Lung (tissue), 12 donors: ENCODE measurements around the gene KIAA1671. TPM values are rescaled to one million over a fixed set of nuclear protein-coding genes. Genes with fewer than 3 reads are reported as not detected.

Experiments
- ATAC-seq: fragments of 200-7000 bp; cut with Tn5 transposase; one replicate; pipeline ENCODE4 v1.9.1; 2020; ENCODE audit warnings: moderate number of reproducible peaks; ENCODE audit not compliant: insufficient read depth, low FRiP score
- DNase-seq, 3 donors: peaks; one replicate each; pipeline ENCODE4 v3.0.0-alpha.2; 2013 to 2017
- H3K27ac ChIP-seq, 2 donors: one replicate each; pipeline ENCODE4 v1.5.1; 2013; ENCODE audit warnings: mild to moderate bottlenecking in 2 of 2, moderate library complexity in 2 of 2, control low read depth in 1 of 2, inconsistent platforms in 1 of 2, low read depth in 1 of 2, low read length in 1 of 2
- H3K27me3 ChIP-seq, 3 donors: one replicate each; pipeline ENCODE4 v1.5.1; 2013; ENCODE audit warnings: low read length in 2 of 3; ENCODE audit not compliant: control insufficient read depth in 3 of 3, insufficient read depth in 3 of 3
- H3K36me3 ChIP-seq, 4 donors: one replicate each; pipeline ENCODE4 v1.5.1; 2013; ENCODE audit warnings: low read length in 4 of 4, mild to moderate bottlenecking in 1 of 4, moderate library complexity in 1 of 4; ENCODE audit not compliant: control insufficient read depth in 4 of 4, insufficient read depth in 4 of 4
- H3K4me1 ChIP-seq, 5 donors: one replicate each; pipeline ENCODE4 v1.5.1; 2013; ENCODE audit warnings: low read length in 5 of 5, mild to moderate bottlenecking in 2 of 5, moderate library complexity in 1 of 5; ENCODE audit not compliant: control insufficient read depth in 5 of 5, insufficient read depth in 5 of 5
- H3K4me3 ChIP-seq: one replicate; pipeline ENCODE4 v1.5.1; 2013; ENCODE audit warnings: mild to moderate bottlenecking, control low read depth, moderate library complexity
- H3K9ac ChIP-seq, 2 donors: one replicate each; pipeline ENCODE4 v1.5.1; 2013; ENCODE audit warnings: low read length in 2 of 2, control low read depth in 1 of 2; ENCODE audit not compliant: insufficient read depth in 1 of 2
- H3K9me3 ChIP-seq, 4 donors: one replicate each; pipeline ENCODE4 v1.5.1; 2013; ENCODE audit warnings: low read length in 3 of 4, mild to moderate bottlenecking in 1 of 4, moderate library complexity in 1 of 4; ENCODE audit not compliant: control insufficient read depth in 4 of 4, insufficient read depth in 3 of 4
- WGBS, 2 donors: extraction: QIAGEN DNeasy Blood & Tissue Kit; methylation state at CpG; one replicate each; pipeline ENCODE4 v1.1.7; 2013; 5-methylcytosine and 5-hydroxymethylcytosine counted together
- polyA plus RNA-seq, 2 donors: library from polyadenylated mRNA; stranded (reverse); fragments of 200-250 nt; gene quantifications; one replicate each; pipeline ENCODE4 v1.2.1, GENCODE V29; 2013
- total RNA-seq, 2 donors: library from RNA; depleted of rRNA in 1 of 2; stranded (reverse); fragments of >200 nt in 1 of 2; gene quantifications; one replicate each; pipeline ENCODE4 v1.2.1, GENCODE V29; 2014 to 2021
- TF ChIP-seq, protein P1 (sequence below): IDR thresholded peaks from 2 replicates; pipeline ENCODE4 v1.5.1; 2012; ENCODE audit warnings: mild to moderate bottlenecking; ENCODE audit errors: control extremely low read depth, extremely low read depth
- donor health status: control.
- donor health status: control.
- donor health status: Bipolar disorder and iron deficiency.
- donor health status: healthy.
- donor health status: DM: yes; HTN: yes; CAD: no.

The KIAA1671 gene
- total and polyA plus RNA-seq, 4 donors = 7.6 to 44.6 (median 24.0) TPM

DNA sequence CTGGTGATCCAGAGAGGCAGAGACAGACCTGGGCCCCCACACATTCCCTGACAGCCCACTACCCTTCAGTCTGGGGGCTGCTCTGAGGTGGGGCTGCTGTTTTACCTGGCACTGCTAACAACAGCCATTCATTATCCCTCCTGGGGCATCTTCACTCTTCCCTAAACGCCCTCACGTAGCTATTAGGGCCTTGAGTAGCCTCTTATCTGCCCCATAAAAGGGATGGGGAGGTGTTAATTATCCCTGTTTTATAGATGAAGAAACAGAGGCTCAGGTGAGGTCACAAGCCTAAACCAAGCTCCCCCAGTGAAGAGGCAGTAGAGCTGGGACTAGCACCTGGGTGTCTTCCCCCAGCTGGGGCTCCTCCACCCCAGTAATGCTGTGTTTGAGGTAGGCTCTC is 79.5 kb downstream of the KIAA1671 start:
- ATAC-seq (no peak), DNase-seq (no peak)
- no peak overlapping the region for H3K27ac ChIP-seq
- H3K9me3 ChIP-seq = no peaks in the 10 kb centered on the region
- TF ChIP-seq, protein P1, sequence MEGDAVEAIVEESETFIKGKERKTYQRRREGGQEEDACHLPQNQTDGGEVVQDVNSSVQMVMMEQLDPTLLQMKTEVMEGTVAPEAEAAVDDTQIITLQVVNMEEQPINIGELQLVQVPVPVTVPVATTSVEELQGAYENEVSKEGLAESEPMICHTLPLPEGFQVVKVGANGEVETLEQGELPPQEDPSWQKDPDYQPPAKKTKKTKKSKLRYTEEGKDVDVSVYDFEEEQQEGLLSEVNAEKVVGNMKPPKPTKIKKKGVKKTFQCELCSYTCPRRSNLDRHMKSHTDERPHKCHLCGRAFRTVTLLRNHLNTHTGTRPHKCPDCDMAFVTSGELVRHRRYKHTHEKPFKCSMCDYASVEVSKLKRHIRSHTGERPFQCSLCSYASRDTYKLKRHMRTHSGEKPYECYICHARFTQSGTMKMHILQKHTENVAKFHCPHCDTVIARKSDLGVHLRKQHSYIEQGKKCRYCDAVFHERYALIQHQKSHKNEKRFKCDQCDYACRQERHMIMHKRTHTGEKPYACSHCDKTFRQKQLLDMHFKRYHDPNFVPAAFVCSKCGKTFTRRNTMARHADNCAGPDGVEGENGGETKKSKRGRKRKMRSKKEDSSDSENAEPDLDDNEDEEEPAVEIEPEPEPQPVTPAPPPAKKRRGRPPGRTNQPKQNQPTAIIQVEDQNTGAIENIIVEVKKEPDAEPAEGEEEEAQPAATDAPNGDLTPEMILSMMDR = no peak
- no peak overlapping the region for H3K4me3 ChIP-seq
- peaks cover 0 to 1% (median 0%) of the 10 kb centered on the region in 4 donors for H3K36me3 ChIP-seq
- peaks cover 0 to 5% (median 2%) of the 10 kb centered on the region in 5 donors for H3K4me1 ChIP-seq
- 80 to 98% methylated on average over 2 of the region's 2 CpGs for WGBS, 2 donors
- H3K9ac ChIP-seq = no peak overlapping the region
- no peaks in the 10 kb centered on the region for H3K27me3 ChIP-seq

DNA sequence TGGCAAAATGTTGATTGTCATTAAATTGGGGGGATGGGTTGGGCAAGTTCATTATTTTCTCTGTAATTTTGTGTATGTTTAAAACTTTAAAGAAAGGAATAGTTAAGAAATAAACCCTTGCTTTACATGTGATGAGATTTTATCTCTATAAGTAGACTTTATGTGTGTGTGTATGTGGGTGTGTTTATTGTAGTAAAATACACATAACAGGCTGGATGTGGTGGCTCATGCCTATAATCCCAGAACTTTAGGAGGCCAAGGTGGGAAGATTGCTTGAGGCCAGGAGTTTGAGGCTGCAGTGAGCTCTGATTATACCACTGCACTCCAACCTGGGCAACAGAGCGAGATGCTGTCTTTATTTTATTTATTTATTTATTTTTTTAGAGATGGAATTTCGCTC is 83.2 kb downstream of the KIAA1671 start:
- DNase-seq = no peak
- no peaks in the 10 kb centered on the region for H3K4me1 ChIP-seq
- no peak overlapping the region for H3K9ac ChIP-seq
- ATAC-seq = no peak
- 94 to 97% methylated on average over 2 of the region's 2 CpGs for WGBS, 2 donors
- peaks cover 0 to 19% (median 0%) of the 10 kb centered on the region in 4 donors for H3K36me3 ChIP-seq
- H3K27ac ChIP-seq = no peak overlapping the region
- no peaks in the 10 kb centered on the region for H3K27me3 ChIP-seq
- TF ChIP-seq, protein P1 = no peak
- no peak overlapping the region for H3K4me3 ChIP-seq
- no peaks in the 10 kb centered on the region for H3K9me3 ChIP-seq

DNA sequence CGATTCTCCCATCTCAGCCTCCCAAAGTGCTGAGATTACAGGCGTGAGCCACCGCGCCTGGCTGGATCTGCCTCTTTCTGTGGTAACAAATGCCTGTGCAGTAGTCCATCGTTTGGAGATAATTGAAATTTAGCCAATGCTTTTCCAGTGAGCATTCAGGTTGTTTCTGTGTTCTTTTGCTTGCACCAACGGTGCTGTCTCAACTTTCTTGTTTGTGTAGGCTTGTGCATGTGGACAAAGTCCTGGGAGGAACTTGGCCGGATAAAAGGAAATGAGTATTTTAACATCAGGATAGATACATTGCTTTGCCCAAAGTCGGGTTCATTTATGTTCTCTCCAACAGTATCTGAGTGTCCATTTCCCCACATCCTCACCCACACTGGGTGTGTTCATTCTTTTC is 85.7 kb downstream of the KIAA1671 start:
- WGBS, 2 donors = 86 to 91% methylated on average over 8 of the region's 8 CpGs
- ATAC-seq (no peak), DNase-seq (no peak)
- no peaks in the 10 kb centered on the region for H3K27me3 ChIP-seq
- H3K4me1 ChIP-seq = no peaks in the 10 kb centered on the region
- TF ChIP-seq, protein P1 = no peak
- no peak overlapping the region for H3K27ac ChIP-seq
- H3K4me3 ChIP-seq = no peak overlapping the region
- peaks cover 0 to 20% (median 0%) of the 10 kb centered on the region in 4 donors for H3K36me3 ChIP-seq
- no peak overlapping the region for H3K9ac ChIP-seq
- H3K9me3 ChIP-seq = no peaks in the 10 kb centered on the region

DNA sequence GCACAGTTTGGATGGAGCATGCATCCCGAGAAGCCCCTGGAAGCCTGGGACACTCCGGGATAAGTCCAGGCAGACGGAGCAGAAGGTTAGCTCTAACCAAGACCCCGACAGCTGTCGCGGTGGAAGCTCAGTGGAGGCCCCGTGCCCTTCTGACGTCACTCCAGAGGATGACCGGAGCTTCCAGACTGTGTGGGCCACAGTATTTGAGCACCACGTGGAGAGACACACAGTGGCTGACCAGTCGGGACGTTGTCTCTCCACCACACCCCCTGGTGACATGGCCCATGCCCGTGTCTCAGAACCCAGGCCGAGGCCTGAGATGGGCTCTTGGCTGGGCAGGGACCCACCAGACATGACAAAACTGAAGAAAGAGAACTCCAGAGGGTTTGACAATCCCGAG is 86.3 kb downstream of the KIAA1671 start:
- DNase-seq = no peak
- Histone ChIP-seq H3K36me3 (peaks cover 0 to 20% (median 0%) of the 10 kb centered on the region in 4 donors), H3K9ac (no peak overlapping the region), H3K9me3 (no peaks in the 10 kb centered on the region), H3K4me1 (no peaks in the 10 kb centered on the region), H3K27ac (no peak overlapping the region), H3K27me3 (no peaks in the 10 kb centered on the region), H3K4me3 (no peak overlapping the region)
- 95% methylated on average over 15 of the region's 15 CpGs for WGBS, 2 donors
- TF ChIP-seq, protein P1 = no peak
- no peak for ATAC-seq
